Hepatocyte (in vitro differentiated cells): ENCODE results near the gene DUOXA2.
"Not testable (repeated sequence)": the region's sequence is repeated elsewhere in the genome, so short reads cannot be mapped to it uniquely, and the experiment has no call there.

Experiments used
- CTCF ChIP-seq: fragments of 200-600 bp; sonication (generic); IDR thresholded peaks from 2 replicates; pipeline ENCODE4 v1.5.1; 2016; ENCODE audit warnings: antibody characterized with exemption, mild to moderate bottlenecking; ENCODE audit not compliant: poor library complexity
- EZH2 ChIP-seq: fragments of 200-600 bp; sonication (generic); IDR thresholded peaks from 2 replicates; pipeline ENCODE4 v1.6.1; 2016; ENCODE audit warnings: antibody characterized with exemption, mild to moderate bottlenecking, borderline replicate concordance

GRCh38 chr15:45077391-45077790 lies 36.7 kb upstream of the DUOXA2 start:
- not testable (repeated sequence) for TF ChIP-seq EZH2, CTCF
